ENCODE data around the gene EIF4EBP3.

Gene EIF4EBP3

DNA sequence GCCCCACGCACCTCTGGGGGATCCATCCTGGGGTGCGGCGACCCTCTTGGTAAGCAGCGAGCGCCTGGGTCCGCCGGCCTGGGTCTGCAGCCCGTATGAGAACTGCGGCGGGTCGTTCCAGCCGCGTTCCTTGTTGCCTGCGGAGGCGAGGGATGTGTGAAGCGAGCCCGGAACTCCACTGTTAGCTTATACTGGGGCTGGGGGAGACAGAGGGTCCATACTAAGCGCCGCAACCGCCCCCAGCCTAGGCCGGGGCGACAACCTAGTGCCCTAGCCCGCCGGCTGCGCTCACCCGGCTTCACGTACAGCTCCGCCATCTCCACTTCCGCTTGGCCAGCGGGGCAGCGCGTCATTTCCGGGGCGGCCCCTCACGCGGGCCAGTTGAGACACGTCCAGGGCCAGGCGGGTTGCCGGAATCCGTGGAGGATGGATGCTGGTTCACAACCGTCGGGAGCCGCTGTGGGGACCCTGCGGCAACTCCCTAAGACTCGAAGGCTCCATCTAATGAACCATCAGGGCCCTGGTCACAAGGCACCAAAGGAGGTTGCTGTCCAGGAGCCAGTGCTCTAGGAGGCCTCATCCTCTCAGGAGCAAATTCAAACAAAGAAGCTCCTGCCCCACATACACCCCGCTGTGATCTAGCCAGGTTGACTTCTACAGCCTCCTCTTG is 9.8 kb downstream of the EIF4EBP3 start, which contains the start of gene SRA1:
Gene SRA1 (minus strand): TSS at position 338 of the 670 bp plus-strand sequence. CDS start 21 bp downstream, at position 317.
- DNase-seq = peak; percentile 85

DNA sequence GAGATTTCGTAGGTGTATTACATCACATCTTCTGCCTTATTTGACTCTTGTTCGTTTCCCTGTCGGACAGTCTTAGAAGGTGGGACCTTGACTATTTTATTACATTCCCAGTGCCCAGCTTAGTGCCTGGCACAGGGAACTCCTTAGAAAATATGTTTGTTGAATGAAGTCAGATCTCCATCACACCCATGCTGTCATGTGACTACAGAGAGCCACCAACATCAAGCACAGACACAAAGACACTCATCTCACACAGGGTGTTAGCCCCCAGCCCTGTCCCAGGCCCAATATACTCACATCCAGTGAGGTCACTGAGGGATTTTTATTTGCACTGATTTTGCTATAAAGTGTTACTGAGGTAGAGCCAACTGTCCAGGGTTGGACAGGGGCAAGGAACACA is 10.5 kb downstream of the EIF4EBP3 start:
- DNase-seq = no peak

DNA sequence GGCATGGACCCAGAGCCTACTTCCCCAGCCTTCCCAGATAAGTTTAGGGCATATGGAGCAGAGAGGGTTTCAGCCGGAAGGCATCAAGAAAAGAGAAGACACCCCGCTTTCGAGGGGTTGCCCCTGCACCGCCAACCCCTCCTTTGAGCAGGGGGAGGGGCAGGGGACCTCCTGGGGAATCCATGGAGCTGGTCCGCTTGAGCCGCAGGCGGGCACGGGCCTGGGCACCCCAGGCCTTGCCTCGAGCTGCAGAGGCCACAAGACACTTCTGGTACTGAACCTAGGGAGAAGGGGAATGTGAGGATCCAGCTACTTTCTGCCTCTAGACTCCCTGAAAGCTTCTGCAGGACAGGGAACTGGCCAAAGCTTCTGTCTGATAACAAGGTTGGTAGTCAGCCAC is 11.1 kb downstream of the EIF4EBP3 start:
- DNase-seq = no peak

DNA sequence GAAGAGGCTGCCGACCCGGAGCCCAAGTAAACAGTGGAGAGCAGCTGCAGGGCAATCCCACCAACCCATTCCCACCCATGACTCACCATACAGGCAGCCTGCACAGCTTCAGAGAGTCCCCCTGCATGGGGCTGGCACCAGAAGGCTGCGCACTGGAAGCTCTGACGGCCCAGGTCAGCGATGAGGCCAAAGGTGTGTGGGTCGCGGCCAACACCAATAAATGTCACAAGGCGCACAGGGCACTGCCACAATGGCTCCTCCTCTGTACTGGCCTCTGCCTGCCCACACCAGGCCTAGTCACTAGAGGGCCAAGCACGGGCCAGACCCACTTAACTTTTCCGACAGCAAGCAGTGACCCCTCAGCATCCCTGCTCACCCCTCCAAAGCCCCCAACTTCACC is 12.8 kb downstream of the EIF4EBP3 start:
- DNase-seq = no peak

DNA sequence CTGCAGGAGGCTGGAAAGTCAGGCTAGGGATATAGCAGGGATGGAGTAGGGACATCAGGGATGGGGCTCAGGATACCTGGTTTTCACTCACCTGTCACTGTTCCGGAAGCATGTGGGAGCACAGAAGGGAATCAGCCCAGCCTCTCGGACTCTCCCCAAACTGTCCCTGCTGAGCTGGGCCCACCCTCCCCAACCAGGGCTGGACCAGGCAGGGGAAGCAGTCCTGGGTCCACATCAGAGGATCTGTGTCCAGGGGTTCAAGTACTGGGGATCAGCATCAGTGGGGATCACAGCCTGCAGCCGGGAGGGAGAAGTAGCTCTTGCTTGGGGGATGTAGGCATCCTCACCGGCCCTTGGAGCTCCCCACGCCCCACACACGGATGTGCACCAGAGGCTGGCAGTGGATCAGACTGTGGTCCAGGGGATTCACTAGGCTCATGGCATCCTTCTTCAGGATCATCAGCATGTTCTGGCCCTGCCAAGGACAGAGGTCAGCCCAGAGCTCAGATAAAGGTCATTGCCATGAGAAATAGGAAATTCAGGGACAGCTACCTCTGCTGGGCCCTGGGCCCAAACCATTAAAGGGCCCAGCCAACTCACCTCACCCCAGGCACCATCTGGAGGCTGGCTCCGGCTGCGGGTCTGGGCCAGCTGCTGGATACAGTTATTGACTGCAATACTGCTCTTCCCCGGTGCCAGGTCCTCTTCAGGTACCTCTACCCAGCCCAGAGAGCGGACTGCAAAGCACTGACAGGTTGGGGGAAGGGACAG is 14.5 kb downstream of the EIF4EBP3 start:
- DNase-seq = no peak

DNA sequence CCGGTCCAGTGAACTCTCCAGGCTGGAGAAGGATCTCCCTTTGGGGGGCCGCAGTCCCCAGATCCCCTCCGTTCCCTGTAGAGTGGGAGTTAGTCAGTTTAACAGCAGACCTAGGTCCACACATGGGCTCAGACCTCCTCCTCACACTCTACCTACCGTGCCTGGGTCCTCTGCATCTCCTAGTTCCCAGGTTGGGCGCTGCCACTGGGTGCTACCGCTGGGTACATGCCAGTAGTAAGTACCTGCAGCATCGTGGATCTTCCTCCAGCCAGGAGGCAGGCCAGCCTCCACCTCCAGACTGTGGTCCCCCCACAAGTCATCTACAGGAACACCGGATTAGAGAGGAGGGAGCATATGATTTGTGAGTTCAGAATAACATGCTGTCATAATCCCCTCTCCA is 16.1 kb downstream of the EIF4EBP3 start:
- no peak for DNase-seq

DNA sequence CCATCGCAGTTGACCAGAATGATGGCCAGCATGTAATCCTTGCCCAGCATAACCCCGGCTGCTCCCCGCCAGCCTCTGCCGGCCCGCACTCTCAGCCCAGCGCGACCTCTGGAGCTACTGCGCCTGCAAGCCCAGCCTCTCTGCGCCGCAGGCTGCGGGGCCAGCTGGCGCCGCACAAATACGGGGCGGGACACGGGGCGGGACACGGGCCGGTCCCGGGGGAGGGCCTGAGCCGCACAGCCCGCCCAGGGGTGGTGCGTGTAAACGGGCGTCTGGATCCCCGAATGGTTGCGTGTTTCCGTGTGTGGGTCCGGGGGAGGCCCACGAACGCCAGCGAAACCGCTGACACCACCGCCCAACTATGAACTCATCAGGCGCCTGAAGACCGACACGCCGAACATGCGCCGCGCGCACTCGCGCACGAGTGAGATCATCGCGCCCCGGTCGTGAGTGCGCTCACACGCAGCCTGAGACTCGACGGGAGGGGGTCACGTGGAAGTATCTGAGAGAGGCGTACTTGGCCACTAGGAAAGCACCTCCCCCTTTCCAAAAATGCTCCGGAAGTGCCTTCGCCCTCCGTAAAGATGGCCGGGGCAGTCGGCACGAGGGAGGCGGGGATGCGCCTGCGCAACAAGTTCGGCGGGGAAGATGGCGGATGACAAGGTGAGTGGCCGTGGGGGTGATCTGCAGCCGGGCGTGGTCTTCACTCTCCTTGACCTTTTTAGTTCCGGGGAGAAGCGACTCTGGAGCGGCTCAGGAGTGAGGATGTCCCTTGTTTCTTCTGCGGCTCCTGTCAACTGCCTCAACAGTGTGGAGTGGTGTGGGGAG is 16.9 kb downstream of the EIF4EBP3 start, which contains the start of the genes APBB3 and SLC35A4:
Gene APBB3 (minus strand): TSS at position 403 of the 828 bp plus-strand sequence. CDS start 353 bp downstream, at position 50.
Gene SLC35A4 (plus strand): TSS at position 633 of the 828 bp plus-strand sequence. CDS start 2,342 bp downstream, outside the sequence.
- peak; percentile 98 for DNase-seq

DNA sequence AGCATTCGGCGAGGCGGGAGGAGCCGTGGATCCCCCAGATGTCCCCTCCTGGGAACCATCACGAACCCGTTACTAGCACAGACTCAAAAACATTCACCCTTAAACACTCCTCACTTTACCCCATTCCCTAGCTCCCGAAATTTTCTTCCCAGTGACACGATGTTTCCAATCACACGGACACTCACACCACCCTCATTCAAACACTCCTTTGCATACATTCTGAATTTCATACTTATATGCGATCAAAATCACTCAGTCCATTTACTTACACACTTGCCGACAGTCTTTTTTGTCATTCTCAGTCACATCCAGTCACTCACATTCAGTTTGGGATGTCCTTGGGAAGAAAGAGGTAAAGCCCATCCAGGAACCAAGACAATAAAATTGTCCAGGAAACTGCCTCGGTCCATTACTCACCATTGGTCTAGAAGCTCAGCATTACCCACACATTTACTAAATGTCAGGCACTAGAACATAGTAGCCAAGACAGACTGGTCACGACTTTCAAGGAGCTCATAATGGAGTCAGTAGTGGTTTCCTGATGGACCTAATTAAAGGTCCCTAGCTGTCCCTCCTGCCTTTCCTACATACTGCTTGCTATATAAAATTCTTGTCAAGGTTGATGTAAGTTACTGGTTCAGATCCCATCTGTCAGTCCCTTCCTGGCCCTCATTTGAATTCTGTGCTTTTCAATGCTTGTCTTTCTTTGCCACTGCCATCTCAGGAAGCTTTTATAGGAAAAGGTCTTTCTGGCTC is 17.7 kb downstream of the EIF4EBP3 start:
- no peak for DNase-seq

DNA sequence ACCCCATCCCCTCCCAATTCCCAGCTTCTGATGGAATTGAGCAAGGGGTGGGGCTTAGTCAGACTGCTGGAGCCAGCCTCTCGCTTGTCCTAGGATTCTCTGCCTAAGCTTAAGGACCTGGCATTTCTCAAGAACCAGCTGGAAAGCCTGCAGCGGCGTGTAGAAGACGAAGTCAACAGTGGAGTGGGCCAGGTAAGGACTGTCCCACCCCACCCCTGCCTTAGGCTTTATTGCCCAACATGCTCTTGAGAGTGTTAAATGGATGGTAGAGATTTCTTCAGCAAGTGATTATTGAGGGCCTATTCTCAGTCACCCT is 18.3 kb downstream of the EIF4EBP3 start:
- DNase-seq = no peak

DNA sequence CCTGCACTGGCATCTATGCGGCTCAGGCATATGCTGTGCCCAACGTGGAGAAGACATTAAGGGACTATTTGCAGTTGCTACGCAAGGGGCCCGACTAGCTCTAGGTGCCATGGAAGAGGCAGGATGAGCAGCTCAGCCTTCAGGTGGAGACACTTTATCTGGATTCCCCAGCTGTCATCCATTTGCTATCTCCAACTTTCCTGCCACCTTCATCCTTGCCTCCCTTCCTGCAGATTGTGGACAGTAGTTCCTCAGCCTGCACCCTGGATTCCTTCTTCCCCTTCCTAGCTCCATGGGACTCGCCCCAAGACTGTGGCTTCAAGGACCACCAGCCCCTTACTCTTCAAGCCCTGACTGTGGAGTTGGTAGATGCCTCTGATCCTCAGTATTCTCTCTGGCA is 19.2 kb downstream of the EIF4EBP3 start:
- no peak for DNase-seq

DNA sequence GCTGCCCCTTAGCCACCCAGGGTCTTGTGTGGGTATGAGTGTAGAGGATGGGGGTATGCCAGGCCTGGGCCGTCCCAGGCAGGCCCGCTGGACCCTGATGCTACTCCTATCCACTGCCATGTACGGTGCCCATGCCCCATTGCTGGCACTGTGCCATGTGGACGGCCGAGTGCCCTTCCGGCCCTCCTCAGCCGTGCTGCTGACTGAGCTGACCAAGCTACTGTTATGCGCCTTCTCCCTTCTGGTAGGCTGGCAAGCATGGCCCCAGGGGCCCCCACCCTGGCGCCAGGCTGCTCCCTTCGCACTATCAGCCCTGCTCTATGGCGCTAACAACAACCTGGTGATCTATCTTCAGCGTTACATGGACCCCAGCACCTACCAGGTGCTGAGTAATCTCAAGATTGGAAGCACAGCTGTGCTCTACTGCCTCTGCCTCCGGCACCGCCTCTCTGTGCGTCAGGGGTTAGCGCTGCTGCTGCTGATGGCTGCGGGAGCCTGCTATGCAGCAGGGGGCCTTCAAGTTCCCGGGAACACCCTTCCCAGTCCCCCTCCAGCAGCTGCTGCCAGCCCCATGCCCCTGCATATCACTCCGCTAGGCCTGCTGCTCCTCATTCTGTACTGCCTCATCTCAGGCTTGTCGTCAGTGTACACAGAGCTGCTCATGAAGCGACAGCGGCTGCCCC is 19.8 kb downstream of the EIF4EBP3 start:
- DNase-seq = no peak

DNA sequence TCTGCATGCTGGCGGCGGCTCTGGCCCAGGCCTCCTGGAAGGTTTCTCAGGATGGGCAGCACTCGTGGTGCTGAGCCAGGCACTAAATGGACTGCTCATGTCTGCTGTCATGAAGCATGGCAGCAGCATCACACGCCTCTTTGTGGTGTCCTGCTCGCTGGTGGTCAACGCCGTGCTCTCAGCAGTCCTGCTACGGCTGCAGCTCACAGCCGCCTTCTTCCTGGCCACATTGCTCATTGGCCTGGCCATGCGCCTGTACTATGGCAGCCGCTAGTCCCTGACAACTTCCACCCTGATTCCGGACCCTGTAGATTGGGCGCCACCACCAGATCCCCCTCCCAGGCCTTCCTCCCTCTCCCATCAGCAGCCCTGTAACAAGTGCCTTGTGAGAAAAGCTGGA is 20.4 kb downstream of the EIF4EBP3 start:
- no peak for DNase-seq

DNA sequence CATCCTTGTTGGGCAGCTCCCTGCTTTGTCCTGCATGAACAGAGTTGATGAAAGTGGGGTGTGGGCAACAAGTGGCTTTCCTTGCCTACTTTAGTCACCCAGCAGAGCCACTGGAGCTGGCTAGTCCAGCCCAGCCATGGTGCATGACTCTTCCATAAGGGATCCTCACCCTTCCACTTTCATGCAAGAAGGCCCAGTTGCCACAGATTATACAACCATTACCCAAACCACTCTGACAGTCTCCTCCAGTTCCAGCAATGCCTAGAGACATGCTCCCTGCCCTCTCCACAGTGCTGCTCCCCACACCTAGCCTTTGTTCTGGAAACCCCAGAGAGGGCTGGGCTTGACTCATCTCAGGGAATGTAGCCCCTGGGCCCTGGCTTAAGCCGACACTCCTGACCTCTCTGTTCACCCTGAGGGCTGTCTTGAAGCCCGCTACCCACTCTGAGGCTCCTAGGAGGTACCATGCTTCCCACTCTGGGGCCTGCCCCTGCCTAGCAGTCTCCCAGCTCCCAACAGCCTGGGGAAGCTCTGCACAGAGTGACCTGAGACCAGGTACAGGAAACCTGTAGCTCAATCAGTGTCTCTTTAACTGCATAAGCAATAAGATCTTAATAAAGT is 21.1 kb downstream of the EIF4EBP3 start:
- no peak for DNase-seq

DNA sequence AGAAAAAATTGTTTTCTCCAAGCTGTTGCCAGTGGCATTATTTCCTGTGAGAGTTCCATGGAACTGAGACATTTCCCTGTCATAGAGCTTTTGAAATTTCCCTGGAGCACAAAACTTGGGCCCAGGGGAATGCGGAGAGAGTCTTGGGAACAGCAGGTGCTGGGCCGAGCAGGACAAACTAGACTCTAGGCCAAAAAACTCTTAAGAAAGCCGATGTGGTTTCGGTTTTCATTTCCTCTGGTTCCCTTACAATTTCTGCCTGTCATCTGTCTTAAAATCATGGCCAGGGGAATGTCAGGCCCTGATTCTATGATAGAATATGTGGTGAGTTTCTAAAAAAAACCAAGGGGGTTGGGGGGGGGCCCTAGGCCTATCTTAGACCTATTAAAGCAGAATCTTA is 21.7 kb downstream of the EIF4EBP3 start:
- no peak for DNase-seq

DNA sequence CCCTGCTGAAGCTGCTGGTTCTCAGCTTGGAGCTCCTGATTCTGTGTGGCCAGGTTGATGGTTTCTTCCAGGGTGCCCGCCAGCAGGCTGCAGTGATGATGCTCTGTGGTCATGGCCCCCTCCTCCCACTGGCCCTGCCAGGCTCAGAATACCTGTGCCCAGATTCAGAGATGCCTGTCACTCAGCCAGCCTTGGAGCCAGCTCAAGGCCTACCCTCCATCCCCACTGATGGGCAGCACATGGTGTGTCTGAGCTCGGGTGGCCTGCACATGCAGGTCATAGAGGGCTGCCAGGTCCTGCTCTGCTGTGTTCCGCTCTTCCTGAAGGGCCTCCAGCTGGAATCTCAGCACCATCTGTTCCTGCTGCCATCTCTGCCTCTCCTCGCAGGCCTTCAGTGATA is 22.6 kb downstream of the EIF4EBP3 start:
- DNase-seq = no peak

DNA sequence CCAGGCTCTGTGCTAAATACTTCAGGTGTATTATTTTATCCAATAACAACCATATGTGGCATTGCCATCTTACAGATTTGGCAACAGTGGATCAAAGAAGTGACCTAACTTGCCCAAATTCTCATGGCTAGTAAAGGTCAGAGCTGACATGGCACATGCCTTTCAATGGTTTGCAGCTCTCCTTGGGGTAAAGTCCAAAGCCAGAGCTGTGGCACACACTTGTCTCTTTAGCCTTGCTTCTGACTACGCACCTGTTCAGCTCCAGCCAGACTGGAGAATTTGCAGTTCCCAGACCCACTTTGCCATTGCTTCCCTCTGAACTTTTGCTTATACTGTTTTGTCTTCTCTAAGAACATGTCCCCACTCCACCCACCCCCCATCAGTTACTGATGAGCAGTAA is 23.0 kb downstream of the EIF4EBP3 start:
- DNase-seq = no peak

DNA sequence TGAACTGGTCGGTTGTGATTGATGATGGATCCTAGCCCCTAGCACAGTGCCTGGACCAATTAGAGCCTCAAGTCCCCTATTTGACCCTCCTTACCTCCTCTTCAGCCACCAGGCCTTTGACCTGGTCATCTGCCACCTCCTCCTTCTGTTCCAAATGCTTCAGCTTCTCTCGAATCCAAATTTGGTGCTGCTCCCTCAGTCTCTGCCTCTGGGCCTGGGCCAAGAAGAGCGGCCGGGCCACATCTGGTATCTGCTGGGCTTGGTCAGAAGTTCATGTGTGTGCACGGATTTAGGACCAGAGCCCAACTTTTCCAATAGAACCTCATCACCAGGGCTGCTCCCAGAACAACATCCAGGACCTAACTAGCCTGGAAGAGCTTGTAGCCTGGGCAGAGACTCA is 23.6 kb downstream of the EIF4EBP3 start:
- no peak for DNase-seq

DNA sequence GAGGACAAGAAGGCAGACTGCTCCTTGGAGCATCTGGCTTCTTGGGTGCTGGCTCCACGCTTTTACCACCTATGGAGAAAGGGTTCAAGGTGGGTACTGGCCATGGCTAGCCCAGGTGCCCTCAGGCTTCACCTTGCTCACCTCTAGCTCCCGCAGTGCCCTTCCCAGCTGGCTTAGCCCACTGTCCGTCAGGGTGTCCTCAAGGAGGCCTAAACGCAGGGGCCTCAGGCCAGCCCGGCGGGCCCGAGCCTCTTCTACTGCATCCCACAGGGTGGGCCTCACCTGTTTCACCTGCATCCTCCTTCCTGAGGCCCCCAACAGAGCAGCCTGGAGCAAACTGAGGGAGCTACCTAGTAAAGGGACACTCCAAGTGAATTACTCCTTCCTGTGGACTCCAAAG is 26.2 kb downstream of the EIF4EBP3 start:
- no peak for DNase-seq

DNA sequence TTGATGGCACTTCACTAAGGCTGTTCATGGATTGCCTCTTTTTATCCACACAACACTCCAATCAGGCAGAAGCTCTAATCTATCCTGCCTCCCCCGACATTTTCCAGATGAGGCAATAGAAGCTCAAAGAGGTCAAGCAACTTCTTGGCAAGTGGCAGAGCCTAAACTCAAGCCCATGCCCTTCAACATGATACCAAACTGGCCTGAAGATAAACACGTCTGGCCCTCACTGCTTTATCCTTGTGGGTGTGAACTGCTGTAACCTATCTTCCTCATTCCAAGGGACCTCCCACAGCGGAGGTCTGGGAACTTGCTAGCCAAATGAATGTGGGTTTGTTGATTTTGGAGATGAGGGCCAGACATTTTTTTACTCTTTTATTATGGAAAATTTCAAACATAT is 26.7 kb downstream of the EIF4EBP3 start:
- DNase-seq = no peak

DNA sequence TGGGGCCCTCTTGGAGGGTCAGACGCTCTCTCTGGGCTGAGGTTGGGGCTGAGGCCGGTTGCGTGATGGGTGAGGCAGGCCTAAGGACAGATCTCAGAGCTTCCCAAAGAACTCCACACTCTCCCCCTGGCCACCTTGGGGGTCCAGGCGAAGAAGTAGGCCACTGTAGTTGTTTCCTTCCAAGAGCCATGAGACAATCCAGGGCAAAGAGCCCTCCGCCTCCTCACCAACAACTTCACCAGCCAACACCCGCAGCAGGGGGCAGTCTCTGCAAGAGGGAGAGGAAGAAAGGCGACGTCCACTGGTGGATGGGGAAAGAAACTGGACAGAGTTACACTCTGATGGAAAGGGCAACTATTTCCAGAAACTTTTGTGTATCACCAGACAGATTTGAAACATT is 27.8 kb downstream of the EIF4EBP3 start:
- no peak for DNase-seq

DNA sequence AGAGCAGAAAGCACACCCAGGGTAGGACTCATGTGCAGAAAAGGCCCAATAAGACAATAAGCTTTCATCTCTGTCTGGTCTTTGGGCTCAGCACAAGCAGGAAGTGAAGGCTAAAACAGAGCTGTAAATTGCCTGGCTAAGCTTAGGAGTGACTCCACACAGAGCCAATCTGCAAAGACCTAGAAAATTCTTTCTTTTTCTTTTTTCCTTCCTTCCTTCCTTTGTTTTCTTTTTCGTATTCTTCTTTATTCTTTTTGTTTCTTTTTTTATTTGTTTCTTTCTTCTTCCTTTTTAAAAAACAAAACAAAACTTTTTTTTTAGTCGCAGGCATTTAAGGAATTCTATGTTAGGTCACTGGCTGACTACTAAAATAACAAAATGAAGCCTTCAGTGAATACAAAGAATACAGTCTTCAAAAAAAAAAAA is 29.3 kb downstream of the EIF4EBP3 start:
- DNase-seq = no peak
